Glutamatergic neuron (in vitro differentiated cells): ENCODE data around the gene HIVEP3. TPM values are rescaled to one million over a fixed set of nuclear protein-coding genes. Genes with fewer than 3 reads are reported as not detected.

Experiments used
- DNase-seq: peaks from one replicate; pipeline ENCODE4 v3.0.0; 2022
- H3K27ac Mint-ChIP-seq: one replicate; pipeline ENCODE4 v1.8.0; 2020; ENCODE audit warnings: mild to moderate bottlenecking, mixed read lengths, inconsistent platforms; ENCODE audit not compliant: unreplicated experiment
- H3K27me3 Mint-ChIP-seq: one replicate; pipeline ENCODE4 v1.8.0; 2020; ENCODE audit warnings: mild to moderate bottlenecking, moderate library complexity, mixed read lengths, inconsistent platforms; ENCODE audit not compliant: unreplicated experiment
- H3K36me3 Mint-ChIP-seq: one replicate; pipeline ENCODE4 v1.8.0; 2020; ENCODE audit warnings: mild to moderate bottlenecking, mixed read lengths, inconsistent platforms; ENCODE audit not compliant: unreplicated experiment
- H3K4me1 Mint-ChIP-seq: one replicate; pipeline ENCODE4 v1.8.0; 2020; ENCODE audit warnings: mild to moderate bottlenecking, low read depth, mixed read lengths, inconsistent platforms; ENCODE audit not compliant: unreplicated experiment
- H3K4me3 Mint-ChIP-seq: one replicate; pipeline ENCODE4 v1.8.0; 2020; ENCODE audit warnings: mild to moderate bottlenecking, mixed read lengths, inconsistent platforms; ENCODE audit not compliant: unreplicated experiment
- H3K9me3 Mint-ChIP-seq: one replicate; pipeline ENCODE4 v1.8.0; 2020; ENCODE audit warnings: mild to moderate bottlenecking, moderate library complexity, mixed read lengths, inconsistent platforms; ENCODE audit not compliant: unreplicated experiment
- CTCF ChIP-seq: fragments of 200-600 bp; sonication (generic); IDR thresholded peaks from one replicate; pipeline ENCODE4 v1.5.0; 2021; ENCODE audit not compliant: partially characterized antibody, unreplicated experiment
- total RNA-seq: library from RNA; stranded (reverse); fragmentation: NEBNext Ultra II Directional; extraction: Animal tissue kit (Norgen Biotek cat#: 25700); gene quantifications from one replicate; pipeline ENCODE4 v1.2.1, GENCODE V29; 2021; ENCODE audit not compliant: unreplicated experiment

HIVEP3 gene
- total RNA-seq, 1 donor from 2014 or later = 15.1 TPM

DNA sequence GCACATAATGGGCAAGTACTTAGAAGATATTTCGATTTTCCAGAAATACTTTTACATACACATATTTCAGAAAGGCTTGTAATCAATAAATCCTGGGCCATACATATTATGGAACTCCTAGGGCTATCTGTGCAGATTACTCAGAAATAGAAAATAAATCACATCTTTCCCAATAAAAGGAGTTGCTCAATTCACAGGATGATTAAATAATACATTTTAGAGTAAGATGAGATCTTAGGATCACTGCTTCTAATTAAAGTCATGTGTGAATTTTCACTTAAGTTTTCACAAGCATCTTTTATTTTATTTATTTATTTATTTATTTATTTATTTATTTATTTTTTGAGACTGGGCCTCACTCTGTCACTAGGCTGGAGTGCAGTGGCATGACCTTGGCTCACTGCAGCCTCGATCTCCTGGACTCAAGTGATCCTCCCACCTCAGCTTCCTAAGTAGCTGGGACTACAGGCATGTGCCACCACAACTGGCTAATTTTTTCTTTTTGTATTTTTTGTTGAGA is 144.2 kb downstream of the HIVEP3 start:
- peaks cover 11% of the 10 kb centered on the region for H3K27me3 Mint-ChIP-seq
- H3K9me3 Mint-ChIP-seq = peaks cover 5% of the 10 kb centered on the region
- TF ChIP-seq CTCF = no peak
- H3K27ac Mint-ChIP-seq = no peak overlapping the region
- DNase-seq = no peak
- H3K4me1 Mint-ChIP-seq = peaks cover 16% of the 10 kb centered on the region
- H3K36me3 Mint-ChIP-seq = peaks cover 4% of the 10 kb centered on the region
- H3K4me3 Mint-ChIP-seq = no peak overlapping the region

DNA sequence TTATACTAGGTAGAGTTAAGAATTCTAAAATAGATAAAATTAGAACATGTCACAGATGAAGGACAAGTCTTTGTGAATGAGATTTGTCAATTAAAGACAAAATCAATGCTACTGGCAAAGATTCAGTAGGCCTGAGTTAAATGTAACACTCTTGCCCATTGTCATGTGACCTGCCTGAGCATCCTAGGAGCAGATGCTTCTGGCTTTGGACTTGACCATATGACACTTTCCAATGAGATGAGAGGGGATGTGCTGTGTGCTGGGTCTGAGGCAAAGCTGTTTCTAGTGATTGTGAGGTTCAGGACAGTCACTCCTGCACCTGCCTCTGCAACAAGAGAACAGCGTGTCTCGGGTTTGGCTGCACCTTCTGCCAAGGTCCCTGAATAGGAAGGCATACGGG is 144.9 kb downstream of the HIVEP3 start:
- TF ChIP-seq CTCF = no peak
- H3K9me3 Mint-ChIP-seq = peaks cover 5% of the 10 kb centered on the region
- H3K36me3 Mint-ChIP-seq = peaks cover 4% of the 10 kb centered on the region
- H3K27ac Mint-ChIP-seq = peak overlapping the region; percentile 70
- H3K4me3 Mint-ChIP-seq = peak overlapping the region; percentile 9
- no peak for DNase-seq
- H3K4me1 Mint-ChIP-seq = peaks cover 20% of the 10 kb centered on the region
- peaks cover 8% of the 10 kb centered on the region for H3K27me3 Mint-ChIP-seq

DNA sequence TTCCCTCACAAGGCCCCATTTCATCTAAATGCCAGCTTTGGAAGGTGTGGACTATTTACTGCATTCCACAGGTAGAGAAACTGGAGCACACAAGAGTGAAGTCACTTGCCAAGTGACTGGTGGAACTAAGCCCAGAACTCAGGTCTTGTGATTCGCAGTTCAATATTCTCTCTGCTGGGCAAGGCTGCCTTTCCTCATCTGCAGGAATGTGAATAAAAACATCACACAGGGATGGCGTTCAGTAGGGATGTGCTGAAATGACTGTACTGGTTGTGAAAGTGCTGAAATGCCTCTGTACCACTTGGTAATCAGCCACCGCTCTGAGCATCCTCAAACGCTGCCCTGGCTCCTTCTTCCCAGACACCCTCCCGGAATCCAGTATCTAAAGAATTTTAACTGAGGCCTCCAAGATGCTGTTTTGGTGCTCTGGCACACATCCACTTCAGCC is 145.6 kb downstream of the HIVEP3 start:
- Mint-ChIP-seq H3K4me1 (peaks cover 20% of the 10 kb centered on the region), H3K4me3 (no peak overlapping the region), H3K36me3 (peaks cover 5% of the 10 kb centered on the region), H3K27ac (no peak overlapping the region), H3K27me3 (peaks cover 4% of the 10 kb centered on the region), H3K9me3 (peaks cover 5% of the 10 kb centered on the region)
- no peak for DNase-seq
- TF ChIP-seq CTCF = no peak

- H3K9me3 Mint-ChIP-seq = peaks cover 6% of the 10 kb centered on the region
- no peak for TF ChIP-seq CTCF
- H3K27me3 Mint-ChIP-seq = peaks cover 5% of the 10 kb centered on the region
- peaks cover 5% of the 10 kb centered on the region for H3K36me3 Mint-ChIP-seq
- H3K4me1 Mint-ChIP-seq = peaks cover 31% of the 10 kb centered on the region
- DNase-seq = no peak
- H3K27ac Mint-ChIP-seq = no peak overlapping the region
- H3K4me3 Mint-ChIP-seq = no peak overlapping the region
Observed at GRCh38 chr1:41769068-41769467, 149.7 kb downstream of the HIVEP3 start.

DNA sequence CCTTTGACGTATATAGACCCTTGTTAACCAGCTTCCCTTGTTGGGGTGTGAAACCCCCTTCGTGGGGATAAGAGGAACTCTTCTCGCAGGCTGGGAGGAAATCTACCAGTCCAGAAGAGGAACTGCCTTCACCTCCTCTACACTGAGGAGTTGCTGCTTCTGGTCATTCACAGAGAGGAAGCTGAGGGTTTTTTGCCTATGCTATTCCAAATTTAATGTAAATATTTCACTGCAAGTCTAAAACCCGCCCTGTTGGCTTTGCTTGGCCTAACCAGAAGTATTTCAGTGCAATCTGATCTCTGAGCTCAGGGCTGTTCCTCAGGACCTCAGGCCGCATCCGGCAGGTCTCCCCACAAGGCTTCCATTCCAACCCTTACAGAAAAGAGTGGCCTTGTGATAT is 150.1 kb downstream of the HIVEP3 start:
- no peak for DNase-seq
- no peak overlapping the region for H3K4me3 Mint-ChIP-seq
- peaks cover 30% of the 10 kb centered on the region for H3K4me1 Mint-ChIP-seq
- peaks cover 4% of the 10 kb centered on the region for H3K27me3 Mint-ChIP-seq
- no peak overlapping the region for H3K27ac Mint-ChIP-seq
- peaks cover 5% of the 10 kb centered on the region for H3K36me3 Mint-ChIP-seq
- H3K9me3 Mint-ChIP-seq = peaks cover 3% of the 10 kb centered on the region
- TF ChIP-seq CTCF = no peak
